ENCODE measurements around the gene HPS4. TPM values are rescaled to one million over a fixed set of nuclear protein-coding genes. Genes with fewer than 3 reads are reported as not detected.

HPS4 gene
- total RNA-seq, 2 experiments from 2014 or later = 77.4 to 89.6 TPM

DNA sequence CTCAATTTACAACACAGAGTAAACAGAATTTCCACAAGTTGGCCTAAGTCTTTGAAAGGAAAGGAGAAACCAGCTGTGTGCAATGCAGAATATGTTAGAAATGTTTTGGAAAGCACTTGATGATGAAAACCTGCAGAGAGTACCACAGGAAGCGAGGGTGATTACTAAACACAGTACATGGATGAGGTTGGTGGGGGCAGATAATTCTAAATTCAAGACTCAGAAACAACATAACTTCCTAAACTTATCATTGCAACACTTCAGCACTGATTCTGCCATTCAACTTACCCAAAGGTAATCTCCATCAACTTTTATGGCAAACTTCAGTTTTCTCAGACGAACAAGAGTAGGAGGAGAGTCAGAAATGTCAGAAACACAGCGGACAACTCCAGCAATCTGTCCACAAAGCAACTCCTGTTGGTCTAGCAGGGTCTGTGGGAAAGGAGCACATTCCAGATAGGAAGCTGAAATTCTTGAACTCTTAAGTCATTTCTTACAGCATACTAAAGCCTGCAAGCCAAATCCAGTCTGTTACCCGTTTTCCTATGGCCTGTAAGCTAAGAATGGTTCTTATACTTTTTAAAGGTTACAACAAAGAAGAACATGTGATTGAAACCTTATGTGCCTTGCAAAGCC is 6.8 kb downstream of the HPS4 start:
- Histone ChIP-seq H3K79me2 (ENCODE audit: insufficient read depth, low read depth, low read length) (peaks cover 78% of the 10 kb centered on the region), H3K9me2 (ENCODE audit: insufficient read depth, low read length) (no peaks in the 10 kb centered on the region), H4K20me1 (ENCODE audit: insufficient read depth, low read length) (0 out of 2 replicates have a peak, but pooled peaks cover 3% of the 10 kb centered on the region), H3K9me3 (ENCODE audit: low read length) (no peaks in the 10 kb centered on the region), H3K4me3 (ENCODE audit: low read depth, low read length, poor library complexity, severe bottlenecking) (peak overlapping the region; percentile 86), H3K36me3 (ENCODE audit: insufficient read depth, low read length) (peaks cover 71% of the 10 kb centered on the region), H3K27ac (ENCODE audit: low read depth, low read length, poor library complexity, severe bottlenecking) (peak overlapping the region; percentile 18), H2AFZ (ENCODE audit: low read length) (no peak overlapping the region), H3K4me2 (ENCODE audit: low read length) (peak overlapping the region; percentile 85), H3K4me1 (ENCODE audit: insufficient read depth, low read length, poor library complexity, severe bottlenecking) (peaks cover 63% of the 10 kb centered on the region)
- ChIA-PET CTCF (ENCODE audit: unreplicated experiment) (no interaction called here), POLR2A (no interaction called here)
- no TSS peak for BruUV-seq (replicated peaks)
- intact Hi-C loops (cut with micrococcal nuclease; ENCODE audit: unreplicated experiment) = no loop called here
- TF ChIP-seq EZH2phosphoT487 (IDR thresholded peaks at IDR 0.05; ENCODE audit: borderline replicate concordance, low read depth, low read length) (no peak), CTCF (conservative IDR thresholded peaks at IDR 0.05; ENCODE audit: low read length) (no peak)
- DNase-seq (ENCODE audit: low spot score) = no peak

- Histone ChIP-seq H3K36me3 (ENCODE audit: insufficient read depth, low read length) (peaks cover 92% of the 10 kb centered on the region), H3K4me3 (ENCODE audit: low read depth, low read length, poor library complexity, severe bottlenecking) (no peak overlapping the region), H2AFZ (ENCODE audit: low read length) (no peak overlapping the region), H3K27ac (ENCODE audit: low read depth, low read length, poor library complexity, severe bottlenecking) (no peak overlapping the region), H3K9me2 (ENCODE audit: insufficient read depth, low read length) (no peaks in the 10 kb centered on the region), H3K4me2 (ENCODE audit: low read length) (no peak overlapping the region), H4K20me1 (ENCODE audit: insufficient read depth, low read length) (0 out of 2 replicates have a peak, but pooled peaks cover 3% of the 10 kb centered on the region), H3K79me2 (ENCODE audit: insufficient read depth, low read depth, low read length) (peaks cover 56% of the 10 kb centered on the region), H3K4me1 (ENCODE audit: insufficient read depth, low read length, poor library complexity, severe bottlenecking) (peaks cover 42% of the 10 kb centered on the region), H3K9me3 (ENCODE audit: low read length) (no peaks in the 10 kb centered on the region)
- CTCF ChIA-PET (ENCODE audit: unreplicated experiment) = no interaction called here
- POLR2A ChIA-PET = interaction anchor here (1.0 kb wide), 1 partner anchor 9 kb away, joined by 5 read pairs; the partner anchor contains the start of genes HPS4 and SRRD
- intact Hi-C loops (cut with micrococcal nuclease; ENCODE audit: unreplicated experiment) = no loop called here
- no peak for DNase-seq (ENCODE audit: low spot score)
- BruUV-seq (replicated peaks) = no TSS peak
- TF ChIP-seq CTCF (conservative IDR thresholded peaks at IDR 0.05; ENCODE audit: low read length) = no peak
- TF ChIP-seq EZH2phosphoT487 (IDR thresholded peaks at IDR 0.05; ENCODE audit: borderline replicate concordance, low read depth, low read length) = no peak
Measured at GRCh38 chr22:26474682-26475081, 8.9 kb downstream of the HPS4 start.

DNA sequence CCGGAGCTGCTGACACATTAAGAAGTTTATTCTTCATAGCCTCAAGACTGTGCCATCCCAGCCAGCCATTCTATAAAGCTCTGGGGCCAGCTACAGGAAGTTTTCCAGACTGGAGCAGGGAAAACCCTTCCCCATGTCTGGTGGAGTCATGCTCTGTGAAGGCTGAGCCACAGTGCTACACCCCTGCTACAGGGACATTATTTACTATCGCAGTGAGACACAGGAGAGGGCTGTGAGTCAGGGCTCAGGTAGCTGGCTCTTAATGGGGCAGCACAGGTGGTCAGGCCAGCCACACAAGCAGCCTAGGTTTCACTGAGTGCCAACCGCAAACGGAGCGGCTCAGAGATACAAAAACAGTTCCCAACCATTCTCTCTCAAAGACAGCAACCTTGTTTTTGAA is 12.1 kb downstream of the HPS4 start:
- H3K9me3 ChIP-seq (ENCODE audit: low read length) = no peaks in the 10 kb centered on the region
- H3K4me1 ChIP-seq (ENCODE audit: insufficient read depth, low read length, poor library complexity, severe bottlenecking) = peaks cover 10% of the 10 kb centered on the region
- H3K79me2 ChIP-seq (ENCODE audit: insufficient read depth, low read depth, low read length) = peaks cover 26% of the 10 kb centered on the region
- 0 out of 2 replicates have a peak, but pooled peaks cover 6% of the 10 kb centered on the region for H4K20me1 ChIP-seq (ENCODE audit: insufficient read depth, low read length)
- POLR2A ChIA-PET = no interaction called here
- no peak overlapping the region for H3K4me3 ChIP-seq (ENCODE audit: low read depth, low read length, poor library complexity, severe bottlenecking)
- TF ChIP-seq CTCF (conservative IDR thresholded peaks at IDR 0.05; ENCODE audit: low read length) (no peak), EZH2phosphoT487 (IDR thresholded peaks at IDR 0.05; ENCODE audit: borderline replicate concordance, low read depth, low read length) (no peak)
- H3K9me2 ChIP-seq (ENCODE audit: insufficient read depth, low read length) = no peaks in the 10 kb centered on the region
- no peak for DNase-seq (ENCODE audit: low spot score)
- intact Hi-C loops (cut with micrococcal nuclease; ENCODE audit: unreplicated experiment) = no loop called here
- no peak overlapping the region for H2AFZ ChIP-seq (ENCODE audit: low read length)
- H3K27ac ChIP-seq (ENCODE audit: low read depth, low read length, poor library complexity, severe bottlenecking) = no peak overlapping the region
- H3K36me3 ChIP-seq (ENCODE audit: insufficient read depth, low read length) = peaks cover 96% of the 10 kb centered on the region
- CTCF ChIA-PET (ENCODE audit: unreplicated experiment) = no interaction called here
- H3K4me2 ChIP-seq (ENCODE audit: low read length) = no peak overlapping the region
- BruUV-seq (replicated peaks) = no TSS peak
